ENCODE measurements around the gene PAGE4.

DNA sequence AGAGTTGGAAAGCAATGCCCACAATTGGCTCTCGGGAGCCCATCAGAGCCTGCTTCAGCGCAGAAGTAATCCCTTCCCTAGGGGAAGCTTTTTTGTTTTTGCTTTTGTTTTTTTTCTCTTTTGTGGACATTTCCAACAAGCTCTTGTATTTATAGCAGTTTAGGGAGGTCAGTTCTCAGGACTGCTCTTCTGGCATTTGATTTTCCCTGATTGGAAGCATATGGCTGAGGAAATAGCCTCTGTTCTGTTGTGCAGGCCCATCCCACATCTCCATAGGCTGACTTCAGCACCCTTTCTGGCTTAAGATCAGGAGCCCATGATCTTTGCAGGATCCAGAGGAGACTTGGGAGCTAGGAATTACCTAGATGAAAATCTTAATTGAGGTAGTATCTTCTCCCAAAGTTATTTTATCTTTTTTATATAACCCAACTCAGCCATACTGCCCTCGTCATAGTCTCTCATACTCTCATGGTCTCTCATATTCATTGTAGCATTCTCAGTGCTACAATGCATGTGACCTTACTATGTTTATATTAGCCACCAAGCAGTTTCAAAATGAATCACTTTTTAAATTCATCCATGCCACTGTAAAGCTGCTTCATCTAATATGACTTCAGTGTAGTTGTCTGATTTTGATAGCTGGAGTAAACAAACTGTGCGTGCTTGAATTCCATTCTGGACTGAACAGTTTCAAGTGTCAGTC, 16.7 kb downstream of the PAGE4 start:
- TF ChIP-seq, protein P1, sequence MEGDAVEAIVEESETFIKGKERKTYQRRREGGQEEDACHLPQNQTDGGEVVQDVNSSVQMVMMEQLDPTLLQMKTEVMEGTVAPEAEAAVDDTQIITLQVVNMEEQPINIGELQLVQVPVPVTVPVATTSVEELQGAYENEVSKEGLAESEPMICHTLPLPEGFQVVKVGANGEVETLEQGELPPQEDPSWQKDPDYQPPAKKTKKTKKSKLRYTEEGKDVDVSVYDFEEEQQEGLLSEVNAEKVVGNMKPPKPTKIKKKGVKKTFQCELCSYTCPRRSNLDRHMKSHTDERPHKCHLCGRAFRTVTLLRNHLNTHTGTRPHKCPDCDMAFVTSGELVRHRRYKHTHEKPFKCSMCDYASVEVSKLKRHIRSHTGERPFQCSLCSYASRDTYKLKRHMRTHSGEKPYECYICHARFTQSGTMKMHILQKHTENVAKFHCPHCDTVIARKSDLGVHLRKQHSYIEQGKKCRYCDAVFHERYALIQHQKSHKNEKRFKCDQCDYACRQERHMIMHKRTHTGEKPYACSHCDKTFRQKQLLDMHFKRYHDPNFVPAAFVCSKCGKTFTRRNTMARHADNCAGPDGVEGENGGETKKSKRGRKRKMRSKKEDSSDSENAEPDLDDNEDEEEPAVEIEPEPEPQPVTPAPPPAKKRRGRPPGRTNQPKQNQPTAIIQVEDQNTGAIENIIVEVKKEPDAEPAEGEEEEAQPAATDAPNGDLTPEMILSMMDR (IDR thresholded peaks at IDR 0.05; ENCODE audit: low read depth, low read length, missing input control) = no peak
- TF ChIP-seq TAF1 (conservative IDR thresholded peaks at IDR 0.05) (no peak), YY1 (IDR thresholded peaks at IDR 0.05) (no peak), JUND (IDR thresholded peaks at IDR 0.05) (no peak), RAD21 (IDR thresholded peaks at IDR 0.05) (no peak), FOXA1 (IDR thresholded peaks at IDR 0.05) (no peak), GABPA (IDR thresholded peaks at IDR 0.05 in 1 of 2, conservative IDR thresholded peaks at IDR 0.05 in 1 of 2) (no peak), NR2F2 (IDR thresholded peaks at IDR 0.05) (no peak), SP1 (IDR thresholded peaks at IDR 0.05) (no peak), RXRA (IDR thresholded peaks at IDR 0.05) (no peak)
- TF ChIP-seq, protein P2, sequence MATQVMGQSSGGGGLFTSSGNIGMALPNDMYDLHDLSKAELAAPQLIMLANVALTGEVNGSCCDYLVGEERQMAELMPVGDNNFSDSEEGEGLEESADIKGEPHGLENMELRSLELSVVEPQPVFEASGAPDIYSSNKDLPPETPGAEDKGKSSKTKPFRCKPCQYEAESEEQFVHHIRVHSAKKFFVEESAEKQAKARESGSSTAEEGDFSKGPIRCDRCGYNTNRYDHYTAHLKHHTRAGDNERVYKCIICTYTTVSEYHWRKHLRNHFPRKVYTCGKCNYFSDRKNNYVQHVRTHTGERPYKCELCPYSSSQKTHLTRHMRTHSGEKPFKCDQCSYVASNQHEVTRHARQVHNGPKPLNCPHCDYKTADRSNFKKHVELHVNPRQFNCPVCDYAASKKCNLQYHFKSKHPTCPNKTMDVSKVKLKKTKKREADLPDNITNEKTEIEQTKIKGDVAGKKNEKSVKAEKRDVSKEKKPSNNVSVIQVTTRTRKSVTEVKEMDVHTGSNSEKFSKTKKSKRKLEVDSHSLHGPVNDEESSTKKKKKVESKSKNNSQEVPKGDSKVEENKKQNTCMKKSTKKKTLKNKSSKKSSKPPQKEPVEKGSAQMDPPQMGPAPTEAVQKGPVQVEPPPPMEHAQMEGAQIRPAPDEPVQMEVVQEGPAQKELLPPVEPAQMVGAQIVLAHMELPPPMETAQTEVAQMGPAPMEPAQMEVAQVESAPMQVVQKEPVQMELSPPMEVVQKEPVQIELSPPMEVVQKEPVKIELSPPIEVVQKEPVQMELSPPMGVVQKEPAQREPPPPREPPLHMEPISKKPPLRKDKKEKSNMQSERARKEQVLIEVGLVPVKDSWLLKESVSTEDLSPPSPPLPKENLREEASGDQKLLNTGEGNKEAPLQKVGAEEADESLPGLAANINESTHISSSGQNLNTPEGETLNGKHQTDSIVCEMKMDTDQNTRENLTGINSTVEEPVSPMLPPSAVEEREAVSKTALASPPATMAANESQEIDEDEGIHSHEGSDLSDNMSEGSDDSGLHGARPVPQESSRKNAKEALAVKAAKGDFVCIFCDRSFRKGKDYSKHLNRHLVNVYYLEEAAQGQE (IDR thresholded peaks at IDR 0.05) = no peak
- TF ChIP-seq, protein P3, sequence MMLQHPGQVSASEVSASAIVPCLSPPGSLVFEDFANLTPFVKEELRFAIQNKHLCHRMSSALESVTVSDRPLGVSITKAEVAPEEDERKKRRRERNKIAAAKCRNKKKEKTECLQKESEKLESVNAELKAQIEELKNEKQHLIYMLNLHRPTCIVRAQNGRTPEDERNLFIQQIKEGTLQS (IDR thresholded peaks at IDR 0.05) = no peak
- TF ChIP-seq, protein P4, sequence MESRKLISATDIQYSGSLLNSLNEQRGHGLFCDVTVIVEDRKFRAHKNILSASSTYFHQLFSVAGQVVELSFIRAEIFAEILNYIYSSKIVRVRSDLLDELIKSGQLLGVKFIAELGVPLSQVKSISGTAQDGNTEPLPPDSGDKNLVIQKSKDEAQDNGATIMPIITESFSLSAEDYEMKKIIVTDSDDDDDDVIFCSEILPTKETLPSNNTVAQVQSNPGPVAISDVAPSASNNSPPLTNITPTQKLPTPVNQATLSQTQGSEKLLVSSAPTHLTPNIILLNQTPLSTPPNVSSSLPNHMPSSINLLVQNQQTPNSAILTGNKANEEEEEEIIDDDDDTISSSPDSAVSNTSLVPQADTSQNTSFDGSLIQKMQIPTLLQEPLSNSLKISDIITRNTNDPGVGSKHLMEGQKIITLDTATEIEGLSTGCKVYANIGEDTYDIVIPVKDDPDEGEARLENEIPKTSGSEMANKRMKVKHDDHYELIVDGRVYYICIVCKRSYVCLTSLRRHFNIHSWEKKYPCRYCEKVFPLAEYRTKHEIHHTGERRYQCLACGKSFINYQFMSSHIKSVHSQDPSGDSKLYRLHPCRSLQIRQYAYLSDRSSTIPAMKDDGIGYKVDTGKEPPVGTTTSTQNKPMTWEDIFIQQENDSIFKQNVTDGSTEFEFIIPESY (IDR thresholded peaks at IDR 0.05) = no peak
- TF ChIP-seq, protein P5, sequence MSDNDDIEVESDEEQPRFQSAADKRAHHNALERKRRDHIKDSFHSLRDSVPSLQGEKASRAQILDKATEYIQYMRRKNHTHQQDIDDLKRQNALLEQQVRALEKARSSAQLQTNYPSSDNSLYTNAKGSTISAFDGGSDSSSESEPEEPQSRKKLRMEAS (IDR thresholded peaks at IDR 0.05) = no peak
